ENCODE measurements around the gene ECSCR. TPM values are rescaled to one million over a fixed set of nuclear protein-coding genes. Genes with fewer than 3 reads are reported as not detected.

The ECSCR gene
- total RNA-seq, 1 donor from 2014 or later = not detected

- TF ChIP-seq EZH2 (IDR thresholded peaks at IDR 0.05) (no peak), EZH2phosphoT487 (IDR thresholded peaks at IDR 0.05) (no peak), CTCF (IDR thresholded peaks at IDR 0.05) (no peak)
- peak overlapping the region; percentile 85 for H3K27ac Mint-ChIP-seq
- peaks cover 11% of the 10 kb centered on the region for H3K4me1 Mint-ChIP-seq
- H3K4me2 ChIP-seq = no peak overlapping the region
- no peaks in the 10 kb centered on the region for H3K36me3 ChIP-seq
- no peak overlapping the region for H3K9ac ChIP-seq
- H3K27me3 Mint-ChIP-seq (ENCODE audit: insufficient read depth, low read depth) = peaks cover 5% of the 10 kb centered on the region
- no peaks in the 10 kb centered on the region for H3F3A ChIP-seq (ENCODE audit: low read depth)
- no peaks in the 10 kb centered on the region for H3K79me2 ChIP-seq (ENCODE audit: low read depth)
- H3K4me3 Mint-ChIP-seq = no peak overlapping the region
- H3K27ac ChIP-seq = no peak overlapping the region
- no peaks in the 10 kb centered on the region for H3K36me3 Mint-ChIP-seq
- H4K20me1 ChIP-seq (ENCODE audit: low read depth) = no peaks in the 10 kb centered on the region
- no peak overlapping the region for H3K4me3 ChIP-seq
- H3K27me3 ChIP-seq = no peaks in the 10 kb centered on the region
- DNase-seq (ENCODE audit: low spot score) = no peak
- H2AFZ ChIP-seq (replicated peaks) = no peak overlapping the region
- H3K4me1 ChIP-seq = peaks cover 8% of the 10 kb centered on the region
- no peaks in the 10 kb centered on the region for H3K9me3 ChIP-seq (ENCODE audit: low read depth)
- no peaks in the 10 kb centered on the region for H3K9me3 Mint-ChIP-seq
Observed at GRCh38 chr5:139457241-139457640, 5.3 kb downstream of the ECSCR start.

DNA sequence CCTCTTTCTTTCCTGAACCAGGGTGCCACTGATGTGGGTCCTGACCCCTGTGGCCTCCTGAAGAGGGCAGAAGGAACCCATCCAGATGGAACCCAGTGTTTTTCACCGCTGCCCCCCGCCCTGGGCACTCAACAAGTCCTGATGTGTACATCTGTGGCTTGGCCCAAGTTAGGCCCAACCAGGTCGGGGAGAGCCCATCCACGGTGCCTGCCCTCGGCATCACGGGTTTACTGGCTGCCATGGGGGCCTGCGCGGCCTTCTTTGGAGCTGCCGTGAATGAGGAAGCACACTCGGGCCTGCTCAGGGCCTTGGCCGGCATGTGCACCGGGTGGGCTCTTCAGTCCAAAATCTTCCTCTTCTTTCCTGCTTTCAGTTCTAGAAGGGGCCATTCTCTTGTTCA is 5.8 kb downstream of the ECSCR start:
- Histone ChIP-seq H3K4me2 (no peak overlapping the region), H4K20me1 (ENCODE audit: low read depth) (no peaks in the 10 kb centered on the region), H3K9ac (no peak overlapping the region), H3K4me1 (peaks cover 4% of the 10 kb centered on the region), H3K79me2 (ENCODE audit: low read depth) (no peaks in the 10 kb centered on the region), H3K36me3 (no peaks in the 10 kb centered on the region), H3F3A (ENCODE audit: low read depth) (no peaks in the 10 kb centered on the region), H3K9me3 (ENCODE audit: low read depth) (no peaks in the 10 kb centered on the region), H3K27me3 (no peaks in the 10 kb centered on the region), H3K27ac (no peak overlapping the region), H2AFZ (replicated peaks) (no peak overlapping the region), H3K4me3 (no peak overlapping the region)
- Mint-ChIP-seq H3K36me3 (no peaks in the 10 kb centered on the region), H3K27ac (peak overlapping the region; percentile 85), H3K4me1 (peaks cover 6% of the 10 kb centered on the region), H3K4me3 (no peak overlapping the region), H3K27me3 (ENCODE audit: insufficient read depth, low read depth) (peaks cover 5% of the 10 kb centered on the region), H3K9me3 (no peaks in the 10 kb centered on the region)
- TF ChIP-seq EZH2 (IDR thresholded peaks at IDR 0.05) (no peak), CTCF (IDR thresholded peaks at IDR 0.05) (no peak)
- no peak for DNase-seq (ENCODE audit: low spot score)

GRCh38 chr5:139454568-139455290 is 7.8 kb downstream of the ECSCR start:
- Histone ChIP-seq H2AFZ (replicated peaks) (no peak overlapping the region), H3K4me3 (no peak overlapping the region), H3K4me1 (peaks cover 3% of the 10 kb centered on the region), H3K36me3 (no peaks in the 10 kb centered on the region), H3K27me3 (no peaks in the 10 kb centered on the region), H4K20me1 (ENCODE audit: low read depth) (no peaks in the 10 kb centered on the region), H3K27ac (no peak overlapping the region), H3K9ac (no peak overlapping the region), H3K9me3 (ENCODE audit: low read depth) (no peaks in the 10 kb centered on the region), H3K79me2 (ENCODE audit: low read depth) (no peaks in the 10 kb centered on the region), H3F3A (ENCODE audit: low read depth) (no peaks in the 10 kb centered on the region), H3K4me2 (no peak overlapping the region)
- no peak for DNase-seq (ENCODE audit: low spot score)
- no peak overlapping the region for H3K4me3 Mint-ChIP-seq
- H3K27me3 Mint-ChIP-seq (ENCODE audit: insufficient read depth, low read depth) = peaks cover 5% of the 10 kb centered on the region
- TF ChIP-seq EZH2phosphoT487 (IDR thresholded peaks at IDR 0.05) (no peak), CTCF (IDR thresholded peaks at IDR 0.05) (no peak), EZH2 (IDR thresholded peaks at IDR 0.05) (no peak)
- H3K36me3 Mint-ChIP-seq = no peaks in the 10 kb centered on the region
- H3K9me3 Mint-ChIP-seq = no peaks in the 10 kb centered on the region
- H3K27ac Mint-ChIP-seq = no peak overlapping the region
- H3K4me1 Mint-ChIP-seq = peaks cover 4% of the 10 kb centered on the region

Data from neural progenitor cell (in vitro differentiated cells).